Colonic mucosa (tissue), 4 donors: ENCODE results near the gene APOL2. TPM values are rescaled to one million over a fixed set of nuclear protein-coding genes. Genes with fewer than 3 reads are reported as not detected.
A peak's percentile ranks its signal among the peaks of the same experiment; 100 is the strongest.
"Not testable (repeated sequence)": the region's sequence is repeated elsewhere in the genome, so short reads cannot be mapped to it uniquely, and the experiment has no call there.

Experiments
- DNase-seq: peaks from one replicate; pipeline ENCODE4 v3.0.0-alpha.2; 2020
- H3K27ac ChIP-seq: fragments of 200-600 bp; one replicate; pipeline ENCODE4 v1.8.0; 2021
- H3K27me3 ChIP-seq: fragments of 200-600 bp; one replicate; pipeline ENCODE4 v1.8.0; 2021
- H3K36me3 ChIP-seq: fragments of 200-600 bp; one replicate; pipeline ENCODE4 v1.8.0; 2021
- H3K4me1 ChIP-seq: fragments of 200-600 bp; one replicate; pipeline ENCODE4 v1.8.0; 2021; ENCODE audit warnings: mild to moderate bottlenecking
- H3K4me3 ChIP-seq: fragments of 200-600 bp; one replicate; pipeline ENCODE4 v1.8.0; 2021
- H3K9ac ChIP-seq, 2 donors: one replicate each; pipeline ENCODE4 v1.7.0; 2013; ENCODE audit warnings: control low read depth in 2 of 2, low read depth in 2 of 2, low read length in 2 of 2
- H3K9me3 ChIP-seq: fragments of 200-600 bp; one replicate; pipeline ENCODE4 v1.8.0; 2021
- intact Hi-C: fragments of 100-400 bp; cut with DNase I; formaldehyde crosslinking; loops from one replicate; pipeline ENCODE4 v1.14.1; 2022
- total RNA-seq, 2 donors: library from RNA; stranded (reverse); fragmentation: NEBNext Ultra II Directional in 1 of 2; extraction: Animal tissue kit (Norgen Biotek cat#: 25700) in 1 of 2; gene quantifications; one replicate each; pipeline ENCODE4 v1.2.1, GENCODE V29; 2021
- TF ChIP-seq, protein P1 (sequence below): fragments of 200-600 bp; IDR thresholded peaks from one replicate; pipeline ENCODE4 v1.8.0; 2022; ENCODE audit warnings: antibody characterized with exemption, mild to moderate bottlenecking
- donor health status: healthy.
- donor health status: DM: no; HTN: no; CAD: no.
- donor health status: DM: no; HTN: no; CAD: no.

The APOL2 gene
- total RNA-seq, 2 donors from 2014 or later: 27.5 to 29.4 TPM

- Histone ChIP-seq H3K4me1 (peaks cover 6% of the 10 kb centered on the region), H3K4me3 (no peak overlapping the region), H3K36me3 (peaks cover 36% of the 10 kb centered on the region), H3K9me3 (no peaks in the 10 kb centered on the region), H3K27me3 (no peaks in the 10 kb centered on the region), H3K9ac (no peak overlapping the region), H3K27ac (no peak overlapping the region)
- intact Hi-C loops: no loop called here
- DNase-seq: no peak
- TF ChIP-seq, protein P1, sequence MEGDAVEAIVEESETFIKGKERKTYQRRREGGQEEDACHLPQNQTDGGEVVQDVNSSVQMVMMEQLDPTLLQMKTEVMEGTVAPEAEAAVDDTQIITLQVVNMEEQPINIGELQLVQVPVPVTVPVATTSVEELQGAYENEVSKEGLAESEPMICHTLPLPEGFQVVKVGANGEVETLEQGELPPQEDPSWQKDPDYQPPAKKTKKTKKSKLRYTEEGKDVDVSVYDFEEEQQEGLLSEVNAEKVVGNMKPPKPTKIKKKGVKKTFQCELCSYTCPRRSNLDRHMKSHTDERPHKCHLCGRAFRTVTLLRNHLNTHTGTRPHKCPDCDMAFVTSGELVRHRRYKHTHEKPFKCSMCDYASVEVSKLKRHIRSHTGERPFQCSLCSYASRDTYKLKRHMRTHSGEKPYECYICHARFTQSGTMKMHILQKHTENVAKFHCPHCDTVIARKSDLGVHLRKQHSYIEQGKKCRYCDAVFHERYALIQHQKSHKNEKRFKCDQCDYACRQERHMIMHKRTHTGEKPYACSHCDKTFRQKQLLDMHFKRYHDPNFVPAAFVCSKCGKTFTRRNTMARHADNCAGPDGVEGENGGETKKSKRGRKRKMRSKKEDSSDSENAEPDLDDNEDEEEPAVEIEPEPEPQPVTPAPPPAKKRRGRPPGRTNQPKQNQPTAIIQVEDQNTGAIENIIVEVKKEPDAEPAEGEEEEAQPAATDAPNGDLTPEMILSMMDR: no peak
Measured at GRCh38 chr22:36280379-36280778, 41.1 kb upstream of the APOL2 start.

- intact Hi-C loops: no loop called here
- Histone ChIP-seq H3K4me1 (peaks cover 6% of the 10 kb centered on the region), H3K9ac (no peak overlapping the region), H3K4me3 (no peak overlapping the region), H3K27ac (no peak overlapping the region), H3K27me3 (no peaks in the 10 kb centered on the region), H3K36me3 (peaks cover 25% of the 10 kb centered on the region), H3K9me3 (no peaks in the 10 kb centered on the region)
- TF ChIP-seq, protein P1: no peak
- no peak for DNase-seq
Measured at GRCh38 chr22:36279219-36279666, 39.9 kb upstream of the APOL2 start.

DNA sequence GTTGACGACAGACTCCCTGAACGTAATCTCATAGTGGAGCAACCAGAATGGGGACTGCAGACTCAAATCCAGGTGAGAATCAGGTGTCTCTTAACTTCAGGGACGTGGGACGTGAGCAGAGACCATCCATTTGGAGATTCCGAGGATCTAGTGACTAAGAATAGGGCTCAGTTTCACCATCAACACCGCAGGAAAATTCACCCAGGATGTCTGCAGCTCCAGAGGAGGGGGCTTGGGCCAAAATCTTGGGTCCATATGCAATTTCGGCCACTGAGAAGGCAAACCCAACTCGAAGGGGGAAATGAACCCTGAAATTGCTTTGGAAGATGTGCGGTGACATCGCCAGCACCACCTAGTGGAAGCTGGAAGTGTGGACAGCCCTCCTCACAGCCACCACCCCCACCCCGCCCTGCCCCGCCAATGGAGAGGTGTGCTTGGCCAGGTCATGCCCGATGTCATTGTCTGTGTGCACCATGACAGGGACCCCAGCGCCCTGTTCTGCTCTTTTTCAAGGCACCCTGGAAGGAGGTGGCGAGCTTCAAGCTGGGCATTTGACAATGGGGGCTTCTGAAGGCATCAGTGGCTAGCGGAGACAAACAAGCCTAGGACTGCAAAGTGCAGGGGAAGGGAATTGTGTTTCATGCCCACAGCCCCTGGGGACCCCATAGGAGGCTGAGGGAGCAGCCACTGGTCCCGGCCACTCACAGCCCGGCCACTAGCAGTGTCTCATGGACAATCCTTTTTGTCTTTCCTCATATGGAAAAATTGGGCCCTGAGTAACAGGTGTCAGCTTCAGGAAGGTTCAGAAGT is 38.4 kb upstream of the APOL2 start:
- peak; percentile 63 for DNase-seq
- H3K27ac ChIP-seq: no peak overlapping the region
- H3K9me3 ChIP-seq: no peaks in the 10 kb centered on the region
- no peaks in the 10 kb centered on the region for H3K27me3 ChIP-seq
- TF ChIP-seq, protein P1: peak; percentile 68
- H3K4me1 ChIP-seq: peaks cover 6% of the 10 kb centered on the region
- peak overlapping the region; percentile 0 to 38 for H3K9ac ChIP-seq
- H3K4me3 ChIP-seq: no peak overlapping the region
- intact Hi-C loops: loop anchor here (2.0 kb wide), 1 partner anchor 83 kb away; no protein-coding TSS in a partner anchor
- H3K36me3 ChIP-seq: peaks cover 12% of the 10 kb centered on the region

DNA sequence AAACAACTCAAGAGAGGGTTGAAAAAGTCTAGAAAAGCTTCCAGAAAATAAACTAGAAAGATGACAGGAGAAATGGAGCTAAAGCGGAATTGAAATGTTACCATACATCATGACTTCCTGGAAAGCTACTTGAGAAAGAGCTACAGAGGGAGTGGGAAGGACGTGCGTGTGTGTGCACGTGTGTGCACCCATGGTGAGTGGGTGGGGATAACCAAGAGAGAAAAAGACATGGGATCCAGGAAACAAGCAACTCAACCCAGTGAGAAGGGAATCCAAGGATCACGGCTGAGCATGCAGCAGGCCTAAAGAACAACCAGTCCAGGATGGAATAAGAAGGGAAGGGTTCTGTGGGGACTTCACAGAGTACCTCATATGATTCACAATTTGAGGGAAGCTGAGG is 35.2 kb upstream of the APOL2 start:
- Histone ChIP-seq H3K27me3 (no peaks in the 10 kb centered on the region), H3K27ac (no peak overlapping the region), H3K4me3 (no peak overlapping the region), H3K9me3 (no peaks in the 10 kb centered on the region), H3K4me1 (peaks cover 6% of the 10 kb centered on the region), H3K9ac (no peak overlapping the region), H3K36me3 (no peaks in the 10 kb centered on the region)
- DNase-seq: no peak
- intact Hi-C loops: no loop called here
- TF ChIP-seq, protein P1: no peak

DNA sequence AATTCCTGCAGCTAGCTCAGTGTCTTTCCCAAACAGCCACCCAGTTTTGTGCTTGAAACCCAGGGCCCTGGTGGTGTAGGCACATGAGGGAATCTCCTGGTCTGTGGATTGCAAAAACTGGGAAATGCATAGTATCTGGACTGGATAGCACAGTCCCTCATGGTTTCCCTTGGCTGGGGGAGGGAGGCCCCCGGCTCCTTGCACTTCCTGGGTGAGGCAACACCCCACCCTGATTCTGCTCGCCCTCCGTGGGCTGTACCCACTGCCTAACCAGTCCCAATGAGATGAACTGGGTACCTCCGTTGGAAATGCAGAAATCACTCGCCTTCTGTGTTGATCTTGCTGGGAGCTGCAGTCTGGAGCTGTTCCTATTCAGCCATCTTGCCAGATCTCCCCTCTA is 32.6 kb upstream of the APOL2 start:
- H3K4me1 ChIP-seq, H3K36me3 ChIP-seq, H3K4me3 ChIP-seq, H3K27me3 ChIP-seq, DNase-seq, H3K27ac ChIP-seq, H3K9me3 ChIP-seq, intact Hi-C loops, H3K9ac ChIP-seq: not testable (repeated sequence)

- H3K4me1 ChIP-seq, H3K9me3 ChIP-seq, H3K4me3 ChIP-seq, H3K27ac ChIP-seq, DNase-seq, H3K27me3 ChIP-seq, H3K9ac ChIP-seq, intact Hi-C loops, H3K36me3 ChIP-seq: not testable (repeated sequence)
Measured at GRCh38 chr22:36271231-36271630, 31.9 kb upstream of the APOL2 start.
